AML-193 (cell line): Measurements from ENCODE around the gene NDUFB10.
"Not testable (repeated sequence)": the region's sequence is repeated elsewhere in the genome, so short reads cannot be mapped to it uniquely, and the experiment has no call there.

Source experiments
- DNase-seq, 2 experiments: peaks; one replicate each; lab custom pipeline; 2025; lab: John Stamatoyannopoulos, UW

Gene NDUFB10

GRCh38 chr16:1946495-1947368 is 12.6 kb upstream of the NDUFB10 start:
- DNase-seq, result no peak

GRCh38 chr16:1947369-1947670 is 12.0 kb upstream of the NDUFB10 start:
- no peak for DNase-seq

- DNase-seq, result no peak
Observed at GRCh38 chr16:1949507-1949906, 9.8 kb upstream of the NDUFB10 start.

- no peak for DNase-seq
Observed at GRCh38 chr16:1950047-1950446, 9.3 kb upstream of the NDUFB10 start.

- DNase-seq, result no peak
Observed at GRCh38 chr16:1950559-1950958, 8.8 kb upstream of the NDUFB10 start.

GRCh38 chr16:1953734-1954133 is 5.6 kb upstream of the NDUFB10 start:
- DNase-seq, result no peak

GRCh38 chr16:1957434-1958142 is 1.8 kb upstream of the NDUFB10 start:
- not testable (repeated sequence) for DNase-seq

- not testable (repeated sequence) for DNase-seq
Observed at GRCh38 chr16:1958143-1958491, 1.2 kb upstream of the NDUFB10 start.

GRCh38 chr16:1958715-1959268 is 546 bp upstream of the NDUFB10 start:
- no peak for DNase-seq

GRCh38 chr16:1960665-1961630 is 1.6 kb downstream of the NDUFB10 start:
- peak in 1 of 2 experiments; percentile 15 for DNase-seq

- no peak for DNase-seq
Observed at GRCh38 chr16:1961651-1962067, 2.3 kb downstream of the NDUFB10 start.

- DNase-seq, result not testable (repeated sequence)
Observed at GRCh38 chr16:1962161-1963153, 3.1 kb downstream of the NDUFB10 start.

GRCh38 chr16:1963806-1964505 is 4.6 kb downstream of the NDUFB10 start:
- DNase-seq, result peak; percentile 29 to 35

GRCh38 chr16:1964506-1965395 is 5.4 kb downstream of the NDUFB10 start, which contains the start of gene RPS2:
Gene RPS2, minus strand, starts transcription at chr16:1964826. Its CDS starts 201 bp downstream, at chr16:1964625.
- peak; percentile 96 to 97 for DNase-seq

- no peak for DNase-seq
Observed at GRCh38 chr16:1965396-1966001, 6.2 kb downstream of the NDUFB10 start.

- no peak for DNase-seq
Observed at GRCh38 chr16:1966460-1966859, 7.1 kb downstream of the NDUFB10 start, which contains the start of gene RNF151. Gene RNF151, plus strand, starts transcription at chr16:1966856. Its CDS starts 26 bp downstream, at chr16:1966882.

- no peak for DNase-seq
Observed at GRCh38 chr16:1968146-1968953, 9.0 kb downstream of the NDUFB10 start.
